Naive B cell (primary cell): Measurements from ENCODE around the gene RPS17. TPM values are rescaled to one million over a fixed set of nuclear protein-coding genes. Genes with fewer than 3 reads are reported as not detected.
A peak's percentile ranks its signal among the peaks of the same experiment; 100 is the strongest.

Experiments used
- ATAC-seq, 2 donors: fragments of 150-1000 bp; cut with Tn5 transposase; 2 replicates each; pipeline ENCODE4 v1.10.0; 2021; ENCODE audit warnings: low read depth in 2 of 2, mild to moderate bottlenecking in 2 of 2, moderate library complexity in 2 of 2
- DNase-seq: peaks from one replicate; pipeline ENCODE4 v3.0.0; 2022
- H3K27ac Mint-ChIP-seq, 6 donors: one replicate each; pipeline ENCODE4 v1.8.0; 2020 to 2022; ENCODE audit warnings: mild to moderate bottlenecking in 6 of 6, mixed read lengths in 6 of 6, moderate library complexity in 5 of 6, inconsistent platforms in 2 of 6
- H3K27me3 Mint-ChIP-seq, 3 donors: one replicate each; pipeline ENCODE4 v1.8.0; 2021 to 2022; ENCODE audit warnings: mixed read lengths in 3 of 3, mild to moderate bottlenecking in 1 of 3
- H3K36me3 Mint-ChIP-seq, 2 donors: one replicate each; pipeline ENCODE4 v1.8.0; 2020 to 2022; ENCODE audit warnings: mixed read lengths in 2 of 2, inconsistent platforms in 1 of 2, mild to moderate bottlenecking in 1 of 2
- H3K4me1 Mint-ChIP-seq, 3 donors: one replicate each; pipeline ENCODE4 v1.8.0; 2020 to 2022; ENCODE audit warnings: mixed read lengths in 3 of 3, inconsistent platforms in 1 of 3, mild to moderate bottlenecking in 1 of 3, moderate library complexity in 1 of 3
- H3K4me3 Mint-ChIP-seq, 8 donors: one replicate each; pipeline ENCODE4 v1.8.0; 2020 to 2022; ENCODE audit warnings: mild to moderate bottlenecking in 8 of 8, mixed read lengths in 8 of 8, moderate library complexity in 8 of 8, inconsistent platforms in 2 of 8
- H3K9me3 Mint-ChIP-seq, 7 donors: one replicate each; pipeline ENCODE4 v1.8.0; 2020 to 2022; ENCODE audit warnings: mixed read lengths in 7 of 7, mild to moderate bottlenecking in 5 of 7, inconsistent platforms in 2 of 7, moderate library complexity in 1 of 7
- polyA plus RNA-seq, 6 donors: library from polyadenylated mRNA; unstranded; fragments of 300-500 nt; fragmentation: Illumina TruSeq; gene quantifications; one replicate each; pipeline ENCODE4 v1.2.3, GENCODE V29; 2021; ENCODE audit warnings: low read depth in 6 of 6

Gene RPS17
- polyA plus RNA-seq = 1,000 to 10,000 TPM; 1,169 to 1,691 (median 1,534) TPM

DNA sequence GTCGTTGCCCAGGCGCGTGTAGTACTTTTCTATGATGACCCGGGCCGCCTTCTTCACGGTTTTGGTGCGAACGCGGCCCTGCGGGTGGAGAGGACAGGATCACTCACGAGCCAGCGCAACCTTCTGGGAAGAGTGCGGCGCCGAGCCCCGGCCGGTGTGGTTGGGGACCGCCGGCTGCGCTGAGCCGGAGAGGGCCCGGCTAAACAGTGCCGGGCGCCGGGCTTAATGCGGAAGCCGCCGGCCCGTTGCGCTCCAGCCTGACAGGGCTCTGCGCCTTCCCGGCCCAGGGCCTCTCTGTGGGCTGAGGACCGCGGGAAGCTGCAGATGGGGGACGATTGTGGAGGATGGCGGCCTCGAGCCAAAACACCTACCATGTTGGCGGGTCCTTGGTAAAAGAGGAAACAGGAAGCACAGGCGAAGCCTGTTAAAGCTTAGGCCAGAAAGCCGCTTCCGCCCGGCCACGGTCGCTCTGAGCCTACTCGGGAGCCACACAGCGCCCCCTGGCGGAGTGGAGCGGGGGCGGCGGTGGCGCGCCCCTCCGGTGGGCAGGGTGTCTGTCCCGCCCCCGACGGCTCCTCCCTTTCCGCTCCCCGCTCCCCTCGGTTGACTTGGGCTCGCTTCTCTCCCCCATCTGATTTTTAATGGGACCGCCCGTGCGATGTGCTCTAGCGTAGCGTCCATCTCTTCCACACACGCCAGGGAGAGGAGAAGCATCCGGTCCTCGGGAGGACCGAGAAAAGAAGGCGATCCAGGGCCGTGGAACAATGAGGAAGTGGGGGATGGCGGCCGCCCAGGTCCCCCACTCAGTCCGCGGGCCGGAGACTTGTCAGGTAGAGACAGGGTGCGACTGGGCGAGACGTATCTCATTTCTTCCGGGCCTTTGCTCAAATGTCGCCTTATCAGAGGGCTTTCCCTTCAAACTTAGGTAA is at the start of gene RPS17:
TSS of gene RPS17 (minus strand) at position 403 of the 929 bp plus-strand sequence. CDS start at position 374, 29 bp downstream.
- Mint-ChIP-seq H3K36me3 (peaks cover 16 to 29% of the 10 kb centered on the region in 2 donors), H3K27ac (peak within 1 kb of the TSS; percentile 84 to 99 (median 96)), H3K27me3 (peaks cover 0 to 9% (median 4%) of the 10 kb centered on the region in 3 donors), H3K4me1 (peaks cover 29 to 38% (median 34%) of the 10 kb centered on the region in 3 donors), H3K4me3 (peak within 1 kb of the TSS; percentile 95 to 99 (median 98)), H3K9me3 (no peaks in the 10 kb centered on the region)
- ATAC-seq (peak; percentile 92), DNase-seq (peak; percentile 98)

GRCh38 chr15:82587805-82588204 is 47.5 kb upstream of the RPS17 start:
- Mint-ChIP-seq H3K4me1 (no peaks in the 10 kb centered on the region), H3K9me3 (no peaks in the 10 kb centered on the region), H3K27ac (no peak overlapping the region), H3K4me3 (no peak overlapping the region), H3K36me3 (no peaks in the 10 kb centered on the region), H3K27me3 (peaks cover 14 to 31% (median 29%) of the 10 kb centered on the region in 3 donors)
- DNase-seq (no peak), ATAC-seq (no peak)

DNA sequence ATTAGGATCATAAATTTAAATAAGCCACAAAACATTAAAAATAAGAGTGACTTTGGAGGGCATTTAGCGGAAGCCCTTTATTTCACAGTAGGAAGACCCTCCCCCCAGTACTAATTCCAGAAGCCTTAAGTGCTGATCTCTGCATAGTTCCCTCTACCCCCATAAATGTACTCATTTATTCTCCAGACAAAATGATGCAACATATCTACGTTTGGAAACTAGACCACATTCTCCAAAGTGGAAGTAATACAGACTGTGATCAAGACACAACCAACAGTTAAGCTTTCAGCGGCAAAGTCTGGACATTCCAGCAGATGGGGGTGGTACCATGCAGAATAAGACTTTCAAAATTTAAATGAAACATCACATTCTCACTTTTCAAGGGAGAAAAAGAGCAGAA is 44.8 kb upstream of the RPS17 start:
- H3K4me3 Mint-ChIP-seq = no peak overlapping the region
- ATAC-seq (no peak), DNase-seq (no peak)
- H3K27ac Mint-ChIP-seq = no peak overlapping the region
- H3K4me1 Mint-ChIP-seq = no peaks in the 10 kb centered on the region
- H3K27me3 Mint-ChIP-seq = peaks cover 18 to 35% (median 33%) of the 10 kb centered on the region in 3 donors
- H3K36me3 Mint-ChIP-seq = no peaks in the 10 kb centered on the region
- no peaks in the 10 kb centered on the region for H3K9me3 Mint-ChIP-seq

DNA sequence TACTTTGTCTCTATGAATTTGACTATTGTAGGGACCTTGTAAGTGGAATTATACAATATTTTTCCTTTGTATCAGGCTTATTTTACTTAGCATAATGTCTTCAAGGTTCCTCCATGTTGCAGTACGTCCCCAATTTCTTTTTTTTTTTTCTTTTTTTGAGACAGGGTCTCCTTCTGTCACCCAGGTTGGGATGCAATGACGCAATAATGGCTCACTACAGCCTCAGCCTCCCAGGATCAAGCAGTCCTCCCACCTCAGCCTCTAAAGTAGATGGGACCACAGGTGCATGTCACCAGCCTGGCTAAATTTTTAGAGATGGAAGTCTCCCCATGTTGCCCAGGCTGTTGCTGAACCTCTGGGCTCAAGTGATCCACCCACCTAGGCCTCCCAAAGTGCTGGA is 40.5 kb upstream of the RPS17 start:
- Mint-ChIP-seq H3K36me3 (no peaks in the 10 kb centered on the region), H3K4me3 (no peak overlapping the region), H3K4me1 (no peaks in the 10 kb centered on the region), H3K27me3 (peaks cover 18 to 38% (median 24%) of the 10 kb centered on the region in 3 donors), H3K27ac (no peak overlapping the region), H3K9me3 (no peaks in the 10 kb centered on the region)
- DNase-seq (no peak), ATAC-seq (no peak)

DNA sequence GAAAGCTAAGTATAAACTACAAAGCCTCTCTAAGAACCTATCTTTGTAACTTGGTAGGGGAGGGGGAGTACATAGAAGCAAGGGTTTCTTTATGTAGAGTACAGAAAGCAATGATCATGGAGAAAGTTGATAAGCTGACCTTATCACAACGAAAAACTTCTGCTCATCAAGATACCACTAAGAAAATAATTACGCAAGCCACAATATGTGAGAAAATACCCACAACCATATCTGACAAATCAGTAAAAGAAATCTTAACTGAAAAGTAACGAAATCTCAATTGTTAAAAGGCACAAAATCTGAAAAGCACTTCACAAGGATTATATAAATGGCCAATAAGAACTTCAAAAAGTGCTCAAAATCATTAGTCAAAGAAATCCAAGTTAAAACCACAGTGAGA is 35.1 kb upstream of the RPS17 start:
- Mint-ChIP-seq H3K27ac (no peak overlapping the region), H3K4me1 (peaks cover 0 to 7% (median 0%) of the 10 kb centered on the region in 3 donors), H3K9me3 (no peaks in the 10 kb centered on the region), H3K36me3 (no peaks in the 10 kb centered on the region), H3K4me3 (no peak overlapping the region), H3K27me3 (peaks cover 32 to 59% (median 39%) of the 10 kb centered on the region in 3 donors)
- DNase-seq = no peak
- ATAC-seq = no peak

- Mint-ChIP-seq H3K9me3 (no peaks in the 10 kb centered on the region), H3K36me3 (no peaks in the 10 kb centered on the region), H3K4me3 (no peak overlapping the region), H3K4me1 (peaks cover 0 to 7% (median 0%) of the 10 kb centered on the region in 3 donors), H3K27me3 (peaks cover 40 to 59% (median 52%) of the 10 kb centered on the region in 3 donors), H3K27ac (no peak overlapping the region)
- no peak for DNase-seq
- ATAC-seq = no peak
Measured at GRCh38 chr15:82572986-82573385, 32.7 kb upstream of the RPS17 start.

GRCh38 chr15:82572311-82572710 is 32.1 kb upstream of the RPS17 start:
- Mint-ChIP-seq H3K4me3 (peak overlapping the region in 1 of 8 donors; percentile 20), H3K4me1 (peaks cover 0 to 7% (median 0%) of the 10 kb centered on the region in 3 donors), H3K9me3 (no peaks in the 10 kb centered on the region), H3K27ac (no peak overlapping the region), H3K36me3 (no peaks in the 10 kb centered on the region), H3K27me3 (peaks cover 41 to 66% (median 54%) of the 10 kb centered on the region in 3 donors)
- no peak for ATAC-seq
- no peak for DNase-seq

GRCh38 chr15:82571722-82572222 is 31.5 kb upstream of the RPS17 start:
- ATAC-seq = no peak
- peaks cover 0 to 7% (median 0%) of the 10 kb centered on the region in 3 donors for H3K4me1 Mint-ChIP-seq
- H3K4me3 Mint-ChIP-seq = peak overlapping the region in 1 of 8 donors; percentile 20
- H3K9me3 Mint-ChIP-seq = no peaks in the 10 kb centered on the region
- H3K27me3 Mint-ChIP-seq = peaks cover 47 to 71% (median 56%) of the 10 kb centered on the region in 3 donors
- no peaks in the 10 kb centered on the region for H3K36me3 Mint-ChIP-seq
- no peak overlapping the region for H3K27ac Mint-ChIP-seq
- DNase-seq = no peak

GRCh38 chr15:82570721-82571508 is 30.7 kb upstream of the RPS17 start:
- Mint-ChIP-seq H3K36me3 (no peaks in the 10 kb centered on the region), H3K9me3 (no peaks in the 10 kb centered on the region), H3K4me1 (peaks cover 0 to 7% (median 0%) of the 10 kb centered on the region in 3 donors), H3K4me3 (no peak overlapping the region), H3K27me3 (peaks cover 55 to 70% (median 61%) of the 10 kb centered on the region in 3 donors), H3K27ac (peak overlapping the region in 1 of 6 donors; percentile 49)
- no peak for DNase-seq
- no peak for ATAC-seq

DNA sequence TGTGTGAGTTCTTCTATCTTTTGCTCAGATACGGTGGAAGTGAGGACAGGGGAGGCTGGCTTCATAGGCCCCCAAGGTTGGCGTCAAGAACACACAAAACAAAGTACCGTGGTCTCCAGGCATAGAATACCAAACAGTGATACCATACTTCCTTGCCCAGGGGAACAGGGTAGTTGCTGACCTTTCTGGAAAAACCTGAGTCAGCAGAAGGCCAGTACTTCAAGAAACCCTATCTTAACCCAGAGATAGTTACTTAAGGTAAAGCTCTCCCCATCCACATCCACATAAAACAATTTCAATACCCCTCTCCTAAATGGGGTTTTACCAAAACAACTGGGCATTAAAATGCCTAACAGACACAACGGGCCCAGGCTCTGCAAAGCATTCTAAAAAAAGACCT is 29.6 kb upstream of the RPS17 start:
- Mint-ChIP-seq H3K27ac (no peak overlapping the region), H3K4me1 (peaks cover 0 to 7% (median 0%) of the 10 kb centered on the region in 3 donors), H3K27me3 (peaks cover 59 to 60% (median 59%) of the 10 kb centered on the region in 3 donors), H3K9me3 (no peaks in the 10 kb centered on the region), H3K4me3 (no peak overlapping the region), H3K36me3 (no peaks in the 10 kb centered on the region)
- ATAC-seq (no peak), DNase-seq (no peak)

DNA sequence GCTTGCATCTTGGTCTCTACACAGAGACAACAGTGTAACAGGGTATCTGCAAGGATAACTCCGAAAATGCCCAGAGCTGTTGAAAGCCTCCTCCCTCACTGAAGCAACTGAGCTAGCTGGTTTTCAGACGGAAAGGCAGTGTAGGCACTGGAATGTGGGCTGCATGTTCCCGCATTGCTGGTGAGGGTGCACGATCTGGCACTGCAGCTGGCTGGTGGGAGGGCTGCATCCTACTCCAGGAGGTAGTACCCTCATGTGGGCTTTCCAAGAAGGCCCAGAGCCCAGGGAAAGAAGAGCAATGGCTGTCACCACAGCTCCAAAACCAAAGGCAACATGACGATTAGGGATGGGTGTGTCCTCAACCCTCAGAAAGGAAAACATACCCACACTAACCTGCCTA is 28.7 kb upstream of the RPS17 start:
- no peaks in the 10 kb centered on the region for H3K36me3 Mint-ChIP-seq
- peaks cover 0 to 7% (median 0%) of the 10 kb centered on the region in 3 donors for H3K4me1 Mint-ChIP-seq
- H3K27ac Mint-ChIP-seq = no peak overlapping the region
- no peak for DNase-seq
- no peak overlapping the region for H3K4me3 Mint-ChIP-seq
- no peaks in the 10 kb centered on the region for H3K9me3 Mint-ChIP-seq
- no peak for ATAC-seq
- H3K27me3 Mint-ChIP-seq = peaks cover 56 to 62% (median 61%) of the 10 kb centered on the region in 3 donors

DNA sequence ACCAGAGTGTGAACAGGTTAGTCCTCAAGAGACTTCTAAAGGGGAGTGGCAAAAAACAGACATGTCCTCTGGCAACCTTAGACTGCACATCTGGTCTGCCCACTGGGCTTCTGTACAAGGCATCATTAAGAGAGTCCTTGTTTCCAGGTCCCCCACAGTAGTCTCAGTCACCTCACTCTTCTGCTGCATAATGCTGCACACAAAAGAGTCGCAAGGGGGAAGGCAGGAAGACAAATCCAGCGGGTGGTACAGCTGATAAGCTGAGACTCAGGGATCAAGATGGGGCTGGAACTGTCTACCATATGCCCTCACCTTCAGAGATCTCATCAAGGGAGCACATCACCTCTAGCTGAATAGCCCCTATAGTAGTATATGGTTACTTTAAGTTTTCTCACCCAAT is 27.4 kb upstream of the RPS17 start:
- Mint-ChIP-seq H3K27ac (no peak overlapping the region), H3K27me3 (peaks cover 43 to 55% (median 50%) of the 10 kb centered on the region in 3 donors), H3K4me3 (no peak overlapping the region), H3K9me3 (no peaks in the 10 kb centered on the region), H3K4me1 (peaks cover 0 to 7% (median 0%) of the 10 kb centered on the region in 3 donors), H3K36me3 (no peaks in the 10 kb centered on the region)
- ATAC-seq = no peak
- DNase-seq = no peak

GRCh38 chr15:82566690-82567089 is 26.4 kb upstream of the RPS17 start:
- no peak for DNase-seq
- Mint-ChIP-seq H3K4me1 (peaks cover 0 to 2% (median 0%) of the 10 kb centered on the region in 3 donors), H3K27ac (no peak overlapping the region), H3K4me3 (no peak overlapping the region), H3K36me3 (no peaks in the 10 kb centered on the region), H3K9me3 (no peaks in the 10 kb centered on the region), H3K27me3 (peaks cover 33 to 46% (median 42%) of the 10 kb centered on the region in 3 donors)
- ATAC-seq = no peak
